ENCODE results near the gene GABRG1. TPM values are rescaled to one million over a fixed set of nuclear protein-coding genes. Genes with fewer than 3 reads are reported as not detected.

The GABRG1 gene
- total RNA-seq = under 1 TPM in 3 of 4 donors, not detected in 1; under 0.01 to 0.15 (median 0.13) TPM

- no peaks in the 10 kb centered on the region for H3K36me3 ChIP-seq
- H3K27me3 ChIP-seq = no peaks in the 10 kb centered on the region
- TF ChIP-seq CTCF (IDR thresholded peaks at IDR 0.05) (no peak), POLR2A (IDR thresholded peaks at IDR 0.05) (no peak)
- H3K9me3 ChIP-seq = no peaks in the 10 kb centered on the region
- H3K27ac ChIP-seq = no peak within 1 kb of the TSS
- 17% methylated on average over 23 of the region's 23 CpGs for whole genome bisulfite sequencing, 2 donors
- H3K4me1 ChIP-seq = no peaks in the 10 kb centered on the region
- no peak within 1 kb of the TSS for H3K4me3 ChIP-seq (replicated peaks in 1 of 3)
- intact Hi-C loops (cut with DNase I) = no loop called here
- peak; percentile 6 to 26 for DNase-seq
These were observed at the start of gene GABRG1 for GRCh38 chr4:46123913-46124755. Gene GABRG1, minus strand, starts transcription at chr4:46124054. Its CDS starts 141 bp downstream, at chr4:46123913.

GRCh38 chr4:46146993-46147392 is 23.1 kb upstream of the GABRG1 start:
- H3K36me3 ChIP-seq = no peaks in the 10 kb centered on the region
- no peak overlapping the region for H3K27ac ChIP-seq
- no peaks in the 10 kb centered on the region for H3K9me3 ChIP-seq
- TF ChIP-seq POLR2A (IDR thresholded peaks at IDR 0.05) (no peak), CTCF (IDR thresholded peaks at IDR 0.05) (no peak)
- DNase-seq = no peak
- 67 to 78% methylated on average over 4 of the region's 4 CpGs for WGBS, 2 donors
- no peaks in the 10 kb centered on the region for H3K4me1 ChIP-seq
- no peaks in the 10 kb centered on the region for H3K27me3 ChIP-seq
- no peak overlapping the region for H3K4me3 ChIP-seq (replicated peaks in 1 of 3)
- intact Hi-C loops (cut with DNase I) = no loop called here

GRCh38 chr4:46131498-46132057 is 7.7 kb upstream of the GABRG1 start:
- no peak overlapping the region for H3K4me3 ChIP-seq (replicated peaks in 1 of 3)
- no peak for DNase-seq
- WGBS, 2 donors = 80 to 82% methylated on average over 2 of the region's 2 CpGs
- H3K4me1 ChIP-seq = no peaks in the 10 kb centered on the region
- no peaks in the 10 kb centered on the region for H3K36me3 ChIP-seq
- intact Hi-C loops (cut with DNase I) = no loop called here
- TF ChIP-seq POLR2A (IDR thresholded peaks at IDR 0.05) (no peak), CTCF (IDR thresholded peaks at IDR 0.05) (no peak)
- no peaks in the 10 kb centered on the region for H3K27me3 ChIP-seq
- no peaks in the 10 kb centered on the region for H3K9me3 ChIP-seq
- no peak overlapping the region for H3K27ac ChIP-seq

GRCh38 chr4:46124773-46125413 is 1.0 kb upstream of the GABRG1 start:
- intact Hi-C loops (cut with DNase I) = no loop called here
- no peak for TF ChIP-seq CTCF (IDR thresholded peaks at IDR 0.05)
- TF ChIP-seq POLR2A (IDR thresholded peaks at IDR 0.05) = no peak
- H3K4me3 ChIP-seq (replicated peaks in 1 of 3) = no peak overlapping the region
- H3K27ac ChIP-seq = no peak overlapping the region
- no peaks in the 10 kb centered on the region for H3K9me3 ChIP-seq
- peak; percentile 10 to 26 for DNase-seq
- H3K4me1 ChIP-seq = no peaks in the 10 kb centered on the region
- no peaks in the 10 kb centered on the region for H3K27me3 ChIP-seq
- 31 to 38% methylated on average over 14 of the region's 14 CpGs for WGBS, 2 donors
- no peaks in the 10 kb centered on the region for H3K36me3 ChIP-seq

- no peak overlapping the region for H3K4me3 ChIP-seq (replicated peaks in 1 of 3)
- no peak for DNase-seq
- H3K27ac ChIP-seq = no peak overlapping the region
- no peaks in the 10 kb centered on the region for H3K27me3 ChIP-seq
- no peaks in the 10 kb centered on the region for H3K4me1 ChIP-seq
- TF ChIP-seq POLR2A (IDR thresholded peaks at IDR 0.05) (no peak), CTCF (IDR thresholded peaks at IDR 0.05) (no peak)
- intact Hi-C loops (cut with DNase I) = no loop called here
- WGBS, 2 donors = 80 to 84% methylated on average over 5 of the region's 5 CpGs
- H3K36me3 ChIP-seq = no peaks in the 10 kb centered on the region
- H3K9me3 ChIP-seq = no peaks in the 10 kb centered on the region
These were observed 42.2 kb downstream of the GABRG1 start for GRCh38 chr4:46081674-46082073.

All from thyroid gland (tissue), 4 donors.